Stimulated activated CD4-positive, alpha-beta T cell treated with anti-CD3 and anti-CD28 coated beads, Interleukin-4, amount 100 ng/mL, for 1 hour (primary cell): Measurements from ENCODE around the gene GAREM1.

Experiments
- DNase-seq: peaks from one replicate; pipeline ENCODE4 v3.0.0-alpha.2; 2020

GAREM1 gene

DNA sequence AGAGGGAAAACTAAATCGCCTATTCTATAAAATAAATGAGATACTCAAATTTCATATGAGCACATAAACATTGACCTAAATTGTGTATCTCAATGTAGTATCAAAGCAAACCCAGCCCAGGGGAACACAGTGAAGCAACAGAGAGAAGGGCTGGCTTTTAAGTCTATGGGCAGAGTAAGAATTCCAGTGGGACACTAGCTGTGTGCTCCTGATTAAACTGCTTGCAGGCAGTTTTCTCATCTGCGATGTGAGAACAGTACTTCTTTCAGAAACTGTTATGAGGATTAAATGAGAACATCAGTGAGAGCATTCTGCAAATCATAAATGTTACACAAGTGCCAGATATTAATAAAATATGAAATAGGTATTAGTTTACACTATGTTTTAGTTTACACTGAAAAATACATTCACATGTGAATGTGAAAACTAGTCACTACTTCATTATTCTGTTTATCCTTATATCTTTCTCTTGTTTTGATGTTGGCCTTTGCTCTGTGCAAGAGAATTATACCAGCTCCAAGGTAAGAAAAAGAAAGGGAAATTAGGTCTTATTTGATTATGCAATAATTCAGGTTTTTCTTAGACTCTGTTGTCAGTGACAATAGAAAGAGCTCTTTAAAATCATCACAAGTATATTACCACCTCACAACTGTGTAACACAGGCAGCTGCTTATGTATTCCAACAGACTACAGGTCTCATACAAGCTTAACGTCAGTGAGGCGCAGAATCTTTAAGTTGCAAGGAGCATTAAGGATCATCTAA is 47.5 kb downstream of the GAREM1 start:
- no peak for DNase-seq

DNA sequence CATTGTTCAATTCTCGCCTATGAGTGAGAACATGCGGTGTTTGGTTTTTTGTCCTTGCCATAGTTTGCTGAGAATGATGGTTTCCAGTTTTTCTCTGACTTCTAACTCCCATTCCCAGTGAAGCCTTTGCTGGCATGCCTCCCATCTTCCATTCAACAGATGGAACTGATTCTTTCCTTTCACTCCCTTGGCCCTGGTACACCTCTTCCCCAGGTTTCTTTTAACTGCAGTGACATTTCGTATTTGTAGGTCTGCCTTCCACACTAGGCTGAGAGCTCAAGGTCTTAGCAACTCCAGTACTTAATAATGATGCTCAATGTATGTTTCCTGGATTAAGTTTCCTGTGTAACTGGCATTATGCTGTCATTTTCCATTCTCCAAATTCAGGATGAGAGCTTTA is 48.5 kb downstream of the GAREM1 start:
- DNase-seq: no peak

DNA sequence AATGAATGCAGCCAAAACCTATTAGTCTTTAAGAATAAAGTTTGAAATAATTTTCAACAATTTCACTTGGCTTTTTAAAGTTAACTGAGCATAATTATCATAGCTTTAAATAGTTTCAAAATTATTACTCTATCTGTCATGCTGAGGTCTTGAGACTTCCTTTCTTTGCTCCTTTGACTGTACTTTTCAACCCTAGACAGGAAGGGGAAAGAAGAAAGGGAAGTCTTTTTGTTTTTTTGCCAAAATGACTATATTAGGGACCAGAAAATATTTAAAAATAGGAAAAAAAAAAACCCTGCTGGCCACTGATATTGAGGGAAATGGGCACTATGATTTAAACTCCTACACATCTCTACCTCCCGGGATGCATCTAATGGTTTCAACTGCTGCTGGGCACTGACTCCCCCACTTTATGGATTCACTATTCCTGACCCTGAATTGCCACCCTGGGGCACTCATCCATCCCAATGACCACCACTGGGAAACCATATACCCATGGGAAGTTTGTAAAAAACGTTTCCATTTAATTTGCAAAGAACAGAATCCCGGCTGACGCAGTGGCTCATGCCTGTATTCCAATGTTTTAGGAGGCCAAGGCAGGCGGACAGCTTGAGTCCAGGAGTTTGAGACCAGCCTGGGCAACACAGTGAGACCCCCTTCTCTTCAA is 50.5 kb downstream of the GAREM1 start:
- no peak for DNase-seq

DNA sequence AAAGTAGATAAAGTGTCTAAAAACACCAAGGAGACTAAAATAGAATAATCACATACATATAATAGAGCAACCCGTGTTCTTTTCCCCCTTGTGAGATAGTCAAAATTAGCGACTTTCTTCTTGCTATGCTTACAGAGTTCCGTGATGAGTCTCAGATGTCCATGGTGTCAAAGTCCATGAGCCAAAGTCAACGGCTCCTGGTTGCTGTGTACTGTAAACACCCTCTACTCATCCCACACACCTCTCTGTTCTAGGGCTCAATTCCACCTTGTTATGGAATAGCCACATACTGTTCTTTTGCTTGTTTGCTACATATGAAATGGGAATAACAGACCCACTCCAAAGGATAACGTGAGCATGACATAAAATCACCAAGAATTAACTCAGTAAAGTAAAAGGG is 52.5 kb downstream of the GAREM1 start:
- DNase-seq: no peak

DNA sequence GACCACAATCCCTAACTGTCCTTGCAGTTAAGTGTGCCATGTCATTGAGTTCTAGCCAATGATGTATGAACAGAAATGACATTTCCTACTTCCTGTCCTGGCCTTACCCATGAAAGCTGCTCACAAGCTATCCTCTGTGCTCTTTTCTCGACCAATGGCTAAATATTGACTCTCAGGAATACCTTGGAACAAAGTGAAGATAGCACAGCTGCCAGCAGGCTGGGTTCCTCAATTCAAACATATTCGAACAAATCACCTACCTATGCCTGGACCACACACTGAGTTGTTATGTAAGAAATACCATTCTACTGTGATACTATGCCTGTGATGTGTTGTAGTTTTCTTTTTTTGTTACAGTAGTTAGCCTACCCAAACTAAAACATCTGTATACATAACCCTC is 65.1 kb downstream of the GAREM1 start:
- no peak for DNase-seq

DNA sequence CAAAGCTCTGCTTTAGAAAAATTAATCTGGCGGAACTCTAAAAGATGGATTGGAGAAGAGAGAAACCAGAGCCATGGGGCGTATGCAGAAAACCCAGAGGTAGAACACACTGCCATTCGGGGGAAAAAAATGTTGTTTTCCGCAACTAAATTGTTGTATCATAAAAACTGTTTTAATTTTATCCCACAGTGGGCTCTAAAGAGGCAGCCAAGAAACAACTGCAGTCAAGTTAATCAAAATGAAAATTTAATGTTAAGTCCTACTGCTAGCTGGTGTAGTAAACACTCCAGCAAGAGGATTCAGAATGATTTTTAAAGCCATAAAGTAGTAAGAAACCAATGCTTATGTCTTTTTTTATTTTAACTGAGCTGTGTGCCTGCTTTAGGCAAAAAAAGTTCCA is 69.1 kb downstream of the GAREM1 start:
- DNase-seq: no peak

DNA sequence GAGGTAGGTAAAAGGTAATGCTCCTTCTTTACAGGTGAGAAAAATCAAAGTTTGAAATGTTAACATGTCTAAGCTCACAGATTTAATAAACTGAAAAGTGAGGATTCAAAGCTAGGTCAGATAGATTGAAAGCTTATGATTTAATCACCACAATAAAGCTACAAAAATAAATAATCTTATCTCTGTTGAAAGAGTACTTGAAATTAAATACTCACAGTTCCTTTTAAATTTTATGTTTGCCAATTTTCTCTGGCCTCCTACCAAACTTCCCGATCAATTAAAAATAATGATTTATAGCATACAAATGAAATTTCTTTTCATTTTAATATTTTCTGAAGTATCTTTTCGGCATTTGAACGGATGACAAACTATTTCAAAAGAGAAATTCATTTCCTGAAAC is 77.3 kb downstream of the GAREM1 start:
- DNase-seq: no peak

DNA sequence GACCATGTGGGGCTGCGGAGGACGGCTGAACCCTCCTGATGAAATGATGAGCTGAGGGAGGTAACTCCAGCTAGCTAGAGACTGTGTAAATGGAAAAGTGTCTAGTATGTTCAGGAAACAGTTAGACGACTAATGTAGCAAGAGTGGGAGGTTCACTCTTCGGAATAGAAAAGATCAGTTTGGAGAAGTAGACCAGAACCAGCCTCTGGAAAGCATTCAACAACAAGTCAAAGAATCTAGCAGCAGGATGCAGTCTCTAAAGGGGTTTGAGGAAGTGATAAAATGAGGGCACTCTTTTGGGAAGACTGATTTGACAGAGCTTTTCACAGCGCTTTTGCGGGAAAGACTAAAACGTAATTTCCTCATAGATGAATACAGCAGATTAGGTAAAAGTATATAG is 79.6 kb downstream of the GAREM1 start:
- DNase-seq: no peak

DNA sequence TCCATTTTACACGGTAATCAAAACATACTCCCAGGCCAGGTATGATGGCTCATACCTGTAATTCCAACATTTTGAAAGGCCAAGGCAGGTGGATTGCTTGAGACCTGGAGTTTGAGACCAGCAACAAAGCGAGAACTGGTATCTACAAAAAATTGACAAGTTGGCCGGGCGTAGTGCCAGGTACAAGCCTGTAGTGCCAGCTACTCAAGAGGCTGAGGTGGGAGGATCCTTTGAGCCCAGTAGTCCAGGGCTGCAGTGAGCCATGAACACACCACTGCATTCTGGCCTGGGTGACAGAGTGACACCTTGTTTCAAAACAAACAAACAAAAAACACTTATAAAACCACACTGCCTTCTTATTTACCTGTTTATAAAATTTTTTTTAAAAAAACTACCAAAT is 80.8 kb downstream of the GAREM1 start:
- DNase-seq: no peak

DNA sequence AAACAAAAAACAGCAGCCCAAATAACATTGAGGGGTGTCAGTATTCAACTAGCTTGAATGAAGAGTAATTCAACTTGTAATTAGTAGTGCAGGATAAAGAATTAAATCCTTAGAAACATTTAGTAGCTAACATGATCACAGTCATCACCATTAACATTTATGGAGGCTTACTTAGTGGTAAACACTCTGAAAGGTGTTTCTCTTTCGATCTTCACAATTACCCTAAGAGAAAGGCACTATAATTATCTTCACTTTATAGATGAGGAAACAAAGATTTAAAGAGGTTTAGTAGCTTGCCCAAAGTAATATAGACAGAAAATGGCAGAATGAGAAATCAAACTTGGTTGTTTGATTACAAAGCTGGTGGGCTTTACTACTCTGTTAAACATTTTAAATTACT is 81.5 kb downstream of the GAREM1 start:
- no peak for DNase-seq

DNA sequence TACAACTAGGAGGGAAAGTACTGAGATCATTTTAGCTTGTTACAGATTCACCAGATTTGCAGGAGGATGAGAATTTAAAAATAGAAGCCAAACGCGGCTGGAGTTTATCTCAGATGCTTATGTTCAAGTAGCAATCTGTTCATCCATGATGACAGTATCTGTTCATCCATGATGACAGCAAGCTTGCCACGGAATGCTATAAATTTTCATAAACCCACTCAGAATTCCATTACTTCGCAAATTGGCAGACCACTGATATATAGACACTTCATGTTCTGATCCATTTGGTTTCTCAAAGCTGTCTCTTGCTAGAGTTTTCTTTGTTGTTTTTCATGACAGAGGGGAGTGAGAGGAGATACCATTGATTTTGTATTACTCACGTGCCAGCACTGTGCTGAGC is 84.2 kb downstream of the GAREM1 start:
- no peak for DNase-seq

DNA sequence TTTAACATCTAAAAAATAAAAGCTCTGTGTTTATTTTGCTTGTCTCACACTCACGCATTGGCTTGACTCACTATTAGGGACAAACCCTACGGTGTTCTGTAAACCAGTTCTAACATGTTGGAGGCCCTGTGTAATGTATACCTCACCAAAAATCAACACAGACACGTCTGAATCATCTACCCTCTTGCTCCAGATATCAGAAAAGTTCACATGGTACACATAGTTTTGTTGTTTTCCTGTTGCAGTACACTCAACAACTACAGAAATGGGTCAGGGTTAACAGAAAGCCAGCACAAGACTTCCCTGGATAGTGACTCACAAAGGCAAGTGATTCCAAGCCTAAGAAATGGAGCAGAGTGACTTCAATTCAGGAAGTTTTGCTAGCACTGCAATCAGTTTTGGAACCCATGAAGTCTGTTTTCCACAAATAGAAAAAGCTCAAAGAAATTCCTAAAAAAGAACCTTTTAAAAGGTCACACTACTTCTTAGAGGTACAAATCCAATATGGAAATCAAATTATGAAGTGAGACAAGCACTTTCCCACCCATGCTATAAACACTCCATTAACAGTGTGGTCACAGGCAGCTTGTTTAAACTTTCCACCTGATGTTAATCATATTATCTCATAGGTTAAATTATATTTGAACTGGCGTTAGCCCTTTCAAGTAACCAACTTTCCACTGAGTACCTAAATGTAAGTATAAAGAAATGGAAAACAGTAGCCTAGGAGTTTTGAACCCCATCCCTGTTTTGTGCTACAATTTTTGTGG is 87.4 kb downstream of the GAREM1 start:
- no peak for DNase-seq

DNA sequence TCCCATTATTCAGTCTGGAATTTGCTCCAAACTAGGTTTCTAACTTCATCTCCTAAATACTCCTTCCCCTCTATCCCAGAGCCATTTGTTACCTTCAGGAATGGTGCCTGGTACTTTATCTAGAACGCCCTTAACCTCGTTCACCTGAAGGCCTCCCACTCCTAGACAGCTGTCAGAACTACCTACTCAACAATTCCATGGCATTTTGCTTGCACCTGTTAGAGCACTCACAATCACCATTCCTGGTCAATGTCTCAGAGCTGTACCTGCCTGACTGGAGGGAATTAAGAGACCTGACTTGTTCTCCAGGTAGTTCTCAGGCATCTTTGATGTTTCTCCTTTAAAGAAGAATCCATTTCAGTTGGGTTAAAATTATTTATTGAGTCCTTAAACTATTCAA is 88.9 kb downstream of the GAREM1 start:
- DNase-seq: no peak

DNA sequence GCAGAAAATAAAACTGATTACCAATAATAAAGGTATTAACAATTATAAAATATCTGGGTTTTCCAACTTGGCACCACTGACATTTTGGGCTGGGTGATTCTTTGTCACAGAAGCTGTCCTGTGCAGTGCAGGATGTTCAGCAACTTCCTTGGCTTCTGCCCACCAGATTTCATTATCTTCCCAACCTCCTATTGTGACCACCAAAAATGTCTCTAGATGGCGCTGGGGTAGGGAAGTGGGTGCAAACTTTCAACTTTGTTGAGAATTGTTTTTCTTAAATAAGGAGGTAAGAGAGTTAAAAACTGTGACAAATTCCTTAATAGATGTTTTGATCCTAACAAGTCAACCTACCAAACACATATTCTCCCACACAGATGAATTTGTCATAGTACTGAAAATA is 90.1 kb downstream of the GAREM1 start:
- DNase-seq: no peak

DNA sequence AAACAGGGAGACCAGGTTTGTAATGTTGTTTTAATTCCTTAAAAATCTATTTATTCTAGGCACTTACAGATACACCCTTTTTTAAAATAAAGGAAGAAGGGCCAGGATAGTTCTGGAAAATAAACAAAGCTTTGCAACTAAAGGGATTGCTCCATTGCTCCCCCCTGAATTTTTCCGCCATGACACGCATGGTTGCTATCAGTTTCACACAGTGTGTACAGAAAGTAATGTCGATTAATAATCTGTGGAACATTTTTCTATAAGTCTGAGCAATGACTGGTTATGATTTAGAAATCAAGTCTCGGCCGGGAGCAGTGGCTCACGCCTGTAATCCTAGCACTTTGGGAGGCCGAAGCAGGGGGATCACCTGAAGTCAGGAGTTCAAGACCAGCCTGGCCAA is 90.8 kb downstream of the GAREM1 start:
- DNase-seq: no peak

DNA sequence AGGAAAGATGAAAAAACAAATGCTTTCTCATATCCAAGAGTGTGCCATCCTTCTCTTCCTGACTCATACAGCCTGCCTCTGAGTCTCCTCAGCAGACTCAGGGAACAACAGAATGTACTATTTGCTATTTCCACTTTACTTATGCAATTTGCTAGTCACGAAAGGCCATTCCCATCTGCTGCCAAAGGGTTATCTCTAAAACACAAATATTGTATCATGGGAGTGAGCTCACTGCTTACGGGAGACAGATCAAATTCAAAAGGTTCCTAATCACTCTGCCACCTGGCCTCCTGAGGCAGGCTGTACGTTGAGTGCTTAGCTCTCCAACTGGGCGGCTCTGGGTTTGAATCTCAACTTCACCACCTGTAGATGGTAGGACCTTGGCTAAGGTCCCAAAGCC is 92.0 kb downstream of the GAREM1 start:
- no peak for DNase-seq

DNA sequence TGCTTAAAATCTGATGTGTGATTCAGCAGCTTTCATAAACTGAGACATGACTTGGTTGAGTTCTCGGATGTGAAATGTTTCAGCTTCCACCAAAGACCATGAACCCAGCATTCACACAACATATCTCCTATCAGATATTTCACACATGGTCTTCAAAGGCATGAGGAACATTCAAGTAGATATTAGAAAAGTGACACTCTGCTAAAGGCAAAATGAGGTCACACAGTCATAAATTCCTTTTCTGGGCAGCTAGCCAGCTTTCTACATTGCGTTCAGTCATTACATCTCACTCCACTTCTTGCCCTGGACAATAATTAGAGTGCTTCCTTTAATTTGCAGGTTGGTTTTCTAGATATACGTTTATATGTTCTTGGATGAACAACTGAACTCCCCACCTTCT is 96.7 kb downstream of the GAREM1 start:
- DNase-seq: no peak

DNA sequence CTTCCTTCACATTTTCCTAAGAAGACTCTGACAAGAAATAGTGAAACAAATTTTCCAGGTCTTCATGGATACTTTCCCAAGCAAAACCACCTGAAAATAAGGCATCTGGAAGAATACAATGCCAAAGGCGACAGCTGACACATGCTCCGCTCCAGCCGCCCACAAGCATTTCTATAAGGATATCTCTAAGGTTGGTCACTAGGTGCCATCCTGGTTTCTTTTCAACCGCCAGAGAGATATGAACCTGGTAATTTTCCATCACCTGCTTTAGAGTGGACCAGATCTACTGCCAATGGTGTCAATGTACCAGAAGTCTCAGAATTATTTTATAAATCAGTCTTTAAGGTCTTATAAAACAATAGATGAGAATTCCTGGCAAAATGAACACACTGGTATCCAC is 97.2 kb downstream of the GAREM1 start:
- no peak for DNase-seq

DNA sequence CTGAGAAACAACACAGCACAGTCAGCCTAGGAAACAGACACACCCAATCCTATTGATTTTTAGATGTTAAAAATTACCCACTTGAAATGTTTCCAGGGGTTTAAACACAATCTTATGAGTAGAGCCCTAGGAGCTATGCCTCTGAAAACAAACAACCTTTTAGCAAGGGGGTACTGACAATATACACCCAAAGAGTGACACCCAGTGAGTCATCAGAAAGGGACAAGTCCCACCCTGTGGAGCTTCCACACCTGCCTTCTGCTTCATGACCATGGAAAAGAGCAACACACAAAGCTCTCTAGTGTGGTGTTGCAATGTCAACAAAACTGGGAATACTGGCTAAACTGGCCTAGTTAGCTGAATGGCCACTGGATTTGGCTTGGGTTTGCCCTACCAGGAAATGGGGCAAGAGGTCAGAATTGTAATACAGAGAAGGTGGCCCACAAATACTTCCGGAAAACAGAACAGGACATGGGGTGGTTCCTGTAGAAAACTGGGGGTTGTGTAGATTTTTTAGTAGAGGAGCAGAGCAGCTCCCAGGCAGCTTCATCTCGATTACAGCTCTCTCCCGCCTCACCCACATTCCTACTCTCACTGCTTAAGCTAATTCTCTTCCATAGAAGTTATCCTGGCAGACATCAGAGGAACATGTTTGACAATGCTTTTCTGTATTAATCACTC is 98.2 kb downstream of the GAREM1 start:
- DNase-seq: no peak

DNA sequence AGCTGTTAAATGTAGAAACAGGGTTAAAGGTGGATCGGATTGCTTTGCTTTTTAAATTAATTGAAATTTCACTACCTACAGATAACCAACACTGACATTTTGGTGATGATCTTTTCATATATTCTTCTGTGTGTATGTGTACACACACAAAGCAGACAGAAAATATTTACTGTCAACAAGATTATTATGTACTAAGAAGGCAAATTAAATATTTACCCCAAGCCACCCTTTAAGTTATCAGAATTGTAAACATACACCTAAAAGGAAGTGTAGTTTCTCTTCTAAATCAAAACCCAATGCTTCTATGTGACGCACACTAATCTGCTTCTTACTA is 98.7 kb downstream of the GAREM1 start:
- no peak for DNase-seq

DNA sequence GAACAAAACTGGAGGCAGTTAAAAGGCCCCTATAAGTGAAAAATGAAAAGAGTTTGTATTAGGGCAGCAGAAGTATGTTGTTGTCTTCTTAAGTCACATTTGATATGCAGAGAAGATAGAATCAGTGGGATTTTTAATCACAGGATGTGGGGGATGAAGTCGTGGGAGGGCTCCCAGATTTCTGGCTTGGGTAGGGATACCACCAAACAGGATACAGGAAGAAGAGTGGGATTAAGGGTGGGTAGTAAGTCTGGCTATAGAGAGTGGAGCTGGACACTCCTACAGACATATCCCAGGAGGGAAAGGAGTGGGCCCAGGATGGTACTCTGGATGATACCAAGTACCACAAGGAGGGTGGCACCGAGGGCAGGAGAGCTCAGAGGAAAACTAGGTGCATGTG is 99.3 kb downstream of the GAREM1 start:
- DNase-seq: no peak

DNA sequence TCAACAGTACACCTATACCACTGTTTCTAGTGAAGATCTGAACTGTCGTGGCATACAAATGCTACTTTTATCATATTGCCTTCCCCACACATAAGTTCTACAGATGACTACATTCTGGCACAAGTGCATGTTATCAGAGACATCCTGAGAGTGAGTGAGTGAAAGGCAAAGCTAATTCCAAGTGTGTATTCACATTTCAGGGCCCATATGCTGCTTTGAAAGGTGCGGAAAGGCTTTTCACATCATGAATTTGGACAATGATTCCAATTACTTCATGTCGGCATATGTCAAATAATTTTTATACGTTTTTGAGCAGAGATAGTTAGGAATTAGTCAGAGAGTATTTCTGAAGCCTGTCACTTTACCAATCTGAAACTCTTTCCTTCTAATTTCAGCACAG is 101.7 kb downstream of the GAREM1 start:
- no peak for DNase-seq

DNA sequence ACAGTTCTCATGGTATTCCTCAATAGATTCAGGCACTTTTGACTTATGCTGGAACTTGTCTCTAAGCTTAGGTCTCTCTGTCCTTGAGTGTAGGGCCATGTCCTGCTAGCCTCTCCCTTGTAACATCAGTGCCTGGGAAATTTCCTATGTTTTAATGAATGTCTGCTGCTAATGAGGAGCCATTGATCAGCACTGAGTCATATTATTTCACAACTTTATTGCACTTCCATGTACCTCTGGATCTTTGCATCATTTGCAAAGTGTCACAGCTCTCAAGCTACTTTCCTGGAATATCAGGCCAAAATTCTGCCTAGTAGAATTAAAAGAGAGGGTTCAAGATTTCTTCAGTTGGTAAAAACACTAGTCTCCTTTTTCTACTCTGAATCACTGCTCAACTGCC is 102.5 kb downstream of the GAREM1 start:
- DNase-seq: no peak
